Natural killer cell treated with Interleukin-12 subunit alpha and Interleukin-12 subunit beta and Interleukin-15 and Interleukin-18, amount 100 ng/mL, for 72 hours (primary cell): Measurements from ENCODE around the gene TTYH3. TPM values are rescaled to one million over a fixed set of nuclear protein-coding genes. Genes with fewer than 3 reads are reported as not detected.
"Not testable (repeated sequence)": the region's sequence is repeated elsewhere in the genome, so short reads cannot be mapped to it uniquely, and the experiment has no call there.

Experiments
- ATAC-seq, 2 donors: fragments of 150-1000 bp; cut with Tn5 transposase in 1 of 2; sonication (Bioruptor Pico), chemical (Tn5 transposase) in 1 of 2; 2 replicates each; pipeline ENCODE4 v1.10.0; 2021
- DNase-seq: peaks from one replicate; pipeline ENCODE4 v3.0.0; 2022; ENCODE audit warnings: low spot score
- H3K27ac Mint-ChIP-seq, 2 donors: 1 replicate in 1 of 2; 2 replicates in 1 of 2; pipeline ENCODE4 v1.8.0; 2022; ENCODE audit warnings: mixed read lengths in 2 of 2, mild to moderate bottlenecking in 1 of 2, moderate library complexity in 1 of 2
- H3K27me3 Mint-ChIP-seq, 2 donors: 1 replicate in 1 of 2; 2 replicates in 1 of 2; pipeline ENCODE4 v1.8.0; 2022; ENCODE audit warnings: mixed read lengths in 2 of 2
- H3K36me3 Mint-ChIP-seq: one replicate; pipeline ENCODE4 v1.8.0; 2022; ENCODE audit warnings: mixed read lengths
- H3K4me1 Mint-ChIP-seq, 2 donors: 1 replicate in 1 of 2; 2 replicates in 1 of 2; pipeline ENCODE4 v1.8.0; 2022; ENCODE audit warnings: low read depth in 2 of 2, mixed read lengths in 2 of 2, mild to moderate bottlenecking in 1 of 2
- H3K4me3 Mint-ChIP-seq: one replicate; pipeline ENCODE4 v1.8.0; 2022; ENCODE audit warnings: mixed read lengths
- H3K9me3 Mint-ChIP-seq: 2 replicates; pipeline ENCODE4 v1.8.0; 2022; ENCODE audit warnings: mixed read lengths
- total RNA-seq, 2 donors: library from RNA; stranded (reverse); gene quantifications; one replicate each; pipeline ENCODE4 v1.2.3, GENCODE V29; 2022

Gene TTYH3
- total RNA-seq, 2 donors from 2014 or later = 23.7 to 24.8 TPM

GRCh38 chr7:2687338-2687869 lies 55.6 kb downstream of the TTYH3 start:
- Mint-ChIP-seq H3K27me3 (peaks cover 27 to 38% of the 10 kb centered on the region in 2 donors), H3K9me3 (no peaks in the 10 kb centered on the region), H3K4me3 (no peak overlapping the region), H3K36me3 (no peaks in the 10 kb centered on the region), H3K27ac (no peak overlapping the region), H3K4me1 (peaks cover 14 to 18% of the 10 kb centered on the region in 2 donors)
- ATAC-seq (no peak), DNase-seq (no peak)

- peak within 1 kb of the TSS; percentile 51 for H3K4me3 Mint-ChIP-seq
- peaks cover 27 to 35% of the 10 kb centered on the region in 2 donors for H3K27me3 Mint-ChIP-seq
- ATAC-seq (no peak), DNase-seq (no peak)
- H3K36me3 Mint-ChIP-seq = no peaks in the 10 kb centered on the region
- H3K27ac Mint-ChIP-seq = peak within 1 kb of the TSS in 1 of 2 donors; percentile 59
- H3K4me1 Mint-ChIP-seq = peaks cover 14 to 18% of the 10 kb centered on the region in 2 donors
- no peaks in the 10 kb centered on the region for H3K9me3 Mint-ChIP-seq
These were observed 56.1 kb downstream of the TTYH3 start, which contains the start of gene AMZ1 for GRCh38 chr7:2687881-2688318. Gene AMZ1, plus strand, starts transcription at chr7:2688202. Its CDS starts 12,250 bp downstream, at chr7:2700452.

- H3K9me3 Mint-ChIP-seq = no peaks in the 10 kb centered on the region
- H3K36me3 Mint-ChIP-seq = no peaks in the 10 kb centered on the region
- DNase-seq (no peak), ATAC-seq (no peak)
- H3K4me3 Mint-ChIP-seq = peak overlapping the region; percentile 51
- peak overlapping the region in 1 of 2 donors; percentile 59 for H3K27ac Mint-ChIP-seq
- H3K4me1 Mint-ChIP-seq = peaks cover 14 to 18% of the 10 kb centered on the region in 2 donors
- peaks cover 27 to 30% of the 10 kb centered on the region in 2 donors for H3K27me3 Mint-ChIP-seq
These were observed 56.9 kb downstream of the TTYH3 start for GRCh38 chr7:2688409-2689342.

GRCh38 chr7:2689343-2689847 lies 57.6 kb downstream of the TTYH3 start:
- H3K27ac Mint-ChIP-seq = peak overlapping the region in 1 of 2 donors; percentile 59
- peaks cover 14 to 18% of the 10 kb centered on the region in 2 donors for H3K4me1 Mint-ChIP-seq
- no peak for ATAC-seq
- H3K36me3 Mint-ChIP-seq = no peaks in the 10 kb centered on the region
- peaks cover 30% of the 10 kb centered on the region in 2 donors for H3K27me3 Mint-ChIP-seq
- DNase-seq = no peak
- peak overlapping the region; percentile 51 for H3K4me3 Mint-ChIP-seq
- H3K9me3 Mint-ChIP-seq = no peaks in the 10 kb centered on the region

- ATAC-seq = peak in 1 of 2 donors; percentile 59
- Mint-ChIP-seq H3K36me3 (no peaks in the 10 kb centered on the region), H3K4me1 (peaks cover 14 to 18% of the 10 kb centered on the region in 2 donors), H3K4me3 (peak overlapping the region; percentile 10), H3K27ac (no peak overlapping the region), H3K27me3 (peaks cover 30% of the 10 kb centered on the region in 2 donors), H3K9me3 (no peaks in the 10 kb centered on the region)
- DNase-seq = no peak
These were observed 58.3 kb downstream of the TTYH3 start for GRCh38 chr7:2689951-2690705.

- no peak for ATAC-seq
- Mint-ChIP-seq H3K4me3 (no peak overlapping the region), H3K36me3 (no peaks in the 10 kb centered on the region), H3K27me3 (peaks cover 27 to 30% of the 10 kb centered on the region in 2 donors), H3K27ac (peak overlapping the region in 1 of 2 donors; percentile 35), H3K9me3 (no peaks in the 10 kb centered on the region), H3K4me1 (peaks cover 14 to 18% of the 10 kb centered on the region in 2 donors)
- DNase-seq = no peak
These were observed 59.4 kb downstream of the TTYH3 start for GRCh38 chr7:2691011-2691707.

- H3K4me1 Mint-ChIP-seq = peaks cover 14 to 18% of the 10 kb centered on the region in 2 donors
- peaks cover 27 to 30% of the 10 kb centered on the region in 2 donors for H3K27me3 Mint-ChIP-seq
- H3K9me3 Mint-ChIP-seq, DNase-seq, ATAC-seq, H3K36me3 Mint-ChIP-seq, H3K4me3 Mint-ChIP-seq: not testable (repeated sequence)
- H3K27ac Mint-ChIP-seq = peak overlapping the region in 1 of 2 donors; percentile 35
These were observed 60.2 kb downstream of the TTYH3 start for GRCh38 chr7:2691932-2692439.

- Mint-ChIP-seq H3K27me3 (peaks cover 27 to 30% of the 10 kb centered on the region in 2 donors), H3K27ac (no peak overlapping the region), H3K4me1 (peaks cover 14 to 18% of the 10 kb centered on the region in 2 donors), H3K36me3 (no peaks in the 10 kb centered on the region), H3K9me3 (no peaks in the 10 kb centered on the region), H3K4me3 (no peak overlapping the region)
- ATAC-seq = no peak
- DNase-seq = no peak
These were observed 60.8 kb downstream of the TTYH3 start for GRCh38 chr7:2692543-2692942.

GRCh38 chr7:2693420-2694121 lies 61.8 kb downstream of the TTYH3 start:
- peaks cover 26 to 28% of the 10 kb centered on the region in 2 donors for H3K27me3 Mint-ChIP-seq

GRCh38 chr7:2694122-2694436 lies 62.3 kb downstream of the TTYH3 start:
- not testable (repeated sequence) for ATAC-seq, DNase-seq, H3K4me3 Mint-ChIP-seq, H3K9me3 Mint-ChIP-seq, H3K36me3 Mint-ChIP-seq, H3K27ac Mint-ChIP-seq
- H3K27me3 Mint-ChIP-seq = peaks cover 21 to 23% of the 10 kb centered on the region in 2 donors
- peaks cover 18 to 23% of the 10 kb centered on the region in 2 donors for H3K4me1 Mint-ChIP-seq

More at GRCh38 chr7:2693420-2694121, 61.8 kb downstream of the TTYH3 start:
- H3K4me3 Mint-ChIP-seq, ATAC-seq, H3K36me3 Mint-ChIP-seq, DNase-seq, H3K27ac Mint-ChIP-seq, H3K9me3 Mint-ChIP-seq: not testable (repeated sequence)
- H3K4me1 Mint-ChIP-seq = peaks cover 18 to 23% of the 10 kb centered on the region in 2 donors

- Mint-ChIP-seq H3K4me3 (peak overlapping the region; percentile 65), H3K9me3 (no peaks in the 10 kb centered on the region), H3K4me1 (peaks cover 23 to 30% of the 10 kb centered on the region in 2 donors), H3K36me3 (no peaks in the 10 kb centered on the region), H3K27ac (peak overlapping the region in 1 of 2 donors; percentile 55), H3K27me3 (peaks cover 8 to 17% of the 10 kb centered on the region in 2 donors)
- ATAC-seq (peak; percentile 93 to 96), DNase-seq (peak; percentile 82)
These were observed 66.9 kb downstream of the TTYH3 start for GRCh38 chr7:2698581-2699288.

GRCh38 chr7:2699289-2699620 lies 67.5 kb downstream of the TTYH3 start:
- Mint-ChIP-seq H3K4me1 (peaks cover 23 to 30% of the 10 kb centered on the region in 2 donors), H3K9me3 (no peaks in the 10 kb centered on the region), H3K36me3 (no peaks in the 10 kb centered on the region), H3K27ac (peak overlapping the region in 1 of 2 donors; percentile 55), H3K4me3 (peak overlapping the region; percentile 65), H3K27me3 (peaks cover 8 to 14% of the 10 kb centered on the region in 2 donors)
- DNase-seq (no peak), ATAC-seq (no peak)
